Chondrocyte (in vitro differentiated cells): ENCODE data around the gene C19orf81. TPM values are rescaled to one million over a fixed set of nuclear protein-coding genes. Genes with fewer than 3 reads are reported as not detected.
A peak's percentile ranks its signal among the peaks of the same experiment; 100 is the strongest.

ENCODE experiments used
- DNase-seq: peaks from one replicate; pipeline ENCODE4 v3.0.0; 2021; ENCODE audit warnings: mixed read lengths, low spot score
- H3K27ac Mint-ChIP-seq: one replicate; pipeline ENCODE4 v1.8.0; 2021; ENCODE audit warnings: mild to moderate bottlenecking, moderate library complexity, mixed read lengths; ENCODE audit not compliant: unreplicated experiment
- H3K27me3 Mint-ChIP-seq: 2 replicates; pipeline ENCODE4 v1.8.0; 2021; ENCODE audit warnings: low read depth, mixed read lengths
- H3K36me3 Mint-ChIP-seq: 2 replicates; pipeline ENCODE4 v1.8.0; 2021; ENCODE audit warnings: low read depth, mixed read lengths
- H3K4me1 Mint-ChIP-seq: 2 replicates; pipeline ENCODE4 v1.8.0; 2021; ENCODE audit warnings: low read depth, mild to moderate bottlenecking, mixed read lengths
- H3K4me3 Mint-ChIP-seq: one replicate; pipeline ENCODE4 v1.8.0; 2021; ENCODE audit warnings: mild to moderate bottlenecking, moderate library complexity, mixed read lengths; ENCODE audit not compliant: unreplicated experiment
- H3K9me3 Mint-ChIP-seq: 2 replicates; pipeline ENCODE4 v1.8.0; 2021; ENCODE audit warnings: low read depth, mixed read lengths
- total RNA-seq: library from RNA; stranded (reverse); gene quantifications from 3 replicates; pipeline ENCODE4 v1.2.1, GENCODE V29; 2021
- TF ChIP-seq, protein P1 (sequence below): fragments of 200-600 bp; sonication (generic); IDR thresholded peaks from 2 replicates; pipeline ENCODE4 v1.5.0; 2021; ENCODE audit warnings: antibody characterized with exemption, mild to moderate bottlenecking, moderate library complexity

The C19orf81 gene
- total RNA-seq, 1 donor from 2014 or later, result 4.3 TPM

DNA sequence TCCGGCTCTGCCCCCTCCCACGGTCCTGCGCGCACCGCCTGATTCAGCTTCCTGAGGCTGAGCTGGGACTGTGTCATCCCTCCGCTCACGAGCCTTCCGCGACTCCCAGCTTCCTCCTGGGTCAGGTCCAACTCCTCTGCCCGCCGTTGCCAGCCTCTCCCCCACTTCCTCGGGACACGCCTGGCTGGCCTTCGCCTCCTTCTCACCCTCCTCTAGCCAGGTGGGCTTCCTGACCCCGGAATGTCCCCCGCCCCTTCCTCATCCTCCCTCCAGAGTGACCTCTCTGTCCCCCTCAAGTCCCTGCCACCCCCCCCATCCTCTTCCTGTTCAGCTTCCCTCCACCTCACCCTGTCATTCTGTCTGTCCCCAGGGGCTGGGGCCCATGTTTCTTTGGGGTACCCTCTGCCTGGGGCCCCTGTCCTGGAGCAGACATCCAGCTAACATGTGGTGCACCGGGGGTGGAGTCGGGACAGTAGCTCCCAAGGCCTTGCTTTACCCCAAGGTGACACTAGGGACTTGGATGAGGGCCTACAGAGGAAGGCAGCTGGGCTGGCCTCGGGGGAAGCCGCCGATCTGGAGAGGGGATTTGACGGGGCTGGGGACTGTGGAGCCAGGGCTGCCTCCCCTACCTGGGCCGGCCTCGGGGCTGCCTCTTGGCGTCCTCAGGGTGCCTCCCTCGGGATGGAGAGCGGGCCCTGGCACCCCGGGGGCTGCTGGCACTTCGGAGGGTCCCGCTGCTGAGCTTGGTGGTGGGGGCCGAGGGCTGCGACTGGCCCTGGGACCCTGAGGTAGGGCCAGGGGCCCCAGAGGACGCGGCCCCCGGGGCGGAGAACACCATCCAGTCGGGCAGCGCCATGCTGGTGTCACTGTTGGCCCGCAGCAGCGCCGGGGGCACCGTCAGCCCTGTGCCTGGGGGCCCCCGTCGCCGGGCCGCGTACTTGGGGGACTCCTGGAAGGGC, 53.9 kb downstream of the C19orf81 start:
- DNase-seq, result no peak
- TF ChIP-seq, protein P1, sequence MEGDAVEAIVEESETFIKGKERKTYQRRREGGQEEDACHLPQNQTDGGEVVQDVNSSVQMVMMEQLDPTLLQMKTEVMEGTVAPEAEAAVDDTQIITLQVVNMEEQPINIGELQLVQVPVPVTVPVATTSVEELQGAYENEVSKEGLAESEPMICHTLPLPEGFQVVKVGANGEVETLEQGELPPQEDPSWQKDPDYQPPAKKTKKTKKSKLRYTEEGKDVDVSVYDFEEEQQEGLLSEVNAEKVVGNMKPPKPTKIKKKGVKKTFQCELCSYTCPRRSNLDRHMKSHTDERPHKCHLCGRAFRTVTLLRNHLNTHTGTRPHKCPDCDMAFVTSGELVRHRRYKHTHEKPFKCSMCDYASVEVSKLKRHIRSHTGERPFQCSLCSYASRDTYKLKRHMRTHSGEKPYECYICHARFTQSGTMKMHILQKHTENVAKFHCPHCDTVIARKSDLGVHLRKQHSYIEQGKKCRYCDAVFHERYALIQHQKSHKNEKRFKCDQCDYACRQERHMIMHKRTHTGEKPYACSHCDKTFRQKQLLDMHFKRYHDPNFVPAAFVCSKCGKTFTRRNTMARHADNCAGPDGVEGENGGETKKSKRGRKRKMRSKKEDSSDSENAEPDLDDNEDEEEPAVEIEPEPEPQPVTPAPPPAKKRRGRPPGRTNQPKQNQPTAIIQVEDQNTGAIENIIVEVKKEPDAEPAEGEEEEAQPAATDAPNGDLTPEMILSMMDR, result no peak
- Mint-ChIP-seq H3K36me3 (no peaks in the 10 kb centered on the region), H3K27me3 (peaks cover 49% of the 10 kb centered on the region), H3K27ac (no peak overlapping the region), H3K4me1 (no peaks in the 10 kb centered on the region), H3K9me3 (no peaks in the 10 kb centered on the region), H3K4me3 (no peak overlapping the region)

DNA sequence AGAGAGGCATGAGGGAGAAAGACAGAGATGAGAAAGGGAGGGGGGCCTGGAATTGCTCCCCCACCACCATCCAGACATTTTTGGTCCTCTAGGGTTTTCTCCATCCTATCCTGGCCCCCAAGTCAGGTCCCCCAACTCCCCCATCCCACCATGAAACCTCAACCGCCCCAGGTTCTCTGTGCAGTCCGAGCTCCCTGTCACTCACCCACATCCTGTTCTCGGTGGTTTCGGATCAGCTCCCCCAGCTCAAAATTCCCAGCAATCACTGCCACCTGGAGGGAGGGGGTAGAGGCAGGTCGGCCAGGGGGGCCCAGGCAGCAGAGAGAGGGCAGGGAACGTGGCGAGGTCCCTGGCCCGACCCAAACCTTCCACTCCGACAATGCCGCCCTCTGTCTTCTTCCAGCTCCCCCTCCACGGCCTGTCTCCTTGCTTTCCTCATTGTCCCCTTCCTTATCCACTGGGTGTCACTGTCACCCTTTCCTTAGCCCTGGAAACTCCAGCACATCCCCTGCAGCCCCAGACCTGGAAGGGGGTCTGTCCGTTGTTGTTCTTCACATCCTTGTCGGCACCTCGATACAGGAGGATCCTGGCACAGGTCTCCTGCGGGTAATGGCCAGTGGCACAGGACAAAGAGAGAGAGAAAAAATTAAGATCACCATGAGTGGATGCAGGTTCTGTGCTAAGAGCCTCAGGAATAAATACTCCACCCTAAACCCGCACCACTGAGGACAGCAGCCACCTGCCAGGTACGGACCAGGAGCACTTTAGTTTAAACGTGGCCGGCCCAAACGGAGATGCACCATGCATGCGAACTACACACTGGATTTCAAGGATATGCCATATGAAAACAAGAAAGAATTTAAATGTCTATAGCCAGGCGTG, 54.9 kb downstream of the C19orf81 start:
- Mint-ChIP-seq H3K27ac (no peak overlapping the region), H3K27me3 (peaks cover 41% of the 10 kb centered on the region), H3K4me3 (no peak overlapping the region), H3K4me1 (no peaks in the 10 kb centered on the region), H3K9me3 (no peaks in the 10 kb centered on the region), H3K36me3 (no peaks in the 10 kb centered on the region)
- TF ChIP-seq, protein P1, result peak; percentile 47
- DNase-seq, result no peak

DNA sequence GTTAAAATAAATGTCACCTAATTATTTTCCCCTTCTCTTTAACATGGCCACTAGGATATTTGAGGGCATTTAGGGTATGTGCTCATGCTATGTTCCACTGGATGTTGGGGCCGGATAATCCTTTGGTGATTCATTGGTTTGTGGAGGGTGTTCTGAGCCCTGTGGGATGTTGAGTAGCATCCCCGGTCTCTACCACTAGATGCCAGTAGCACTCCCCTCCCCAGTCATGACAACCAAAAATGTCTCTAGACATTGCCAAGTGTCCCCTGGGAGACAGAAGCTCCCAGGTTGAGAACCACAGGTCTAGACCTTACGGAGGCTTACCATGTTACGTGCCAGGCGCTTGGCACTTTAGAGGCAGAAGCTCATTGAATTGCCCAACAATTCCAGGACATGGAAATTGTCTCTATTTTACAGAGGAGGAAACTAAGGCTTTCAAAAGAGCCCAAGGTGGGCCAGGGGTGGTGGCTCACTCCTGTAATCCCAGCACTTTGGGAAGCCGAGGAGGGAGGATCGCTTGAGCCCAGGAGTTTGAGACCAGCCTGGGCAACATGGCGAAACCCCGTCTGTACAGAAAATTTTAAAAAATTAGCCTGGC, 56.3 kb downstream of the C19orf81 start:
- DNase-seq, result no peak
- Mint-ChIP-seq H3K9me3 (no peaks in the 10 kb centered on the region), H3K36me3 (no peaks in the 10 kb centered on the region), H3K27me3 (peaks cover 32% of the 10 kb centered on the region), H3K4me3 (no peak overlapping the region), H3K27ac (no peak overlapping the region), H3K4me1 (no peaks in the 10 kb centered on the region)
- TF ChIP-seq, protein P1, result peak; percentile 78

DNA sequence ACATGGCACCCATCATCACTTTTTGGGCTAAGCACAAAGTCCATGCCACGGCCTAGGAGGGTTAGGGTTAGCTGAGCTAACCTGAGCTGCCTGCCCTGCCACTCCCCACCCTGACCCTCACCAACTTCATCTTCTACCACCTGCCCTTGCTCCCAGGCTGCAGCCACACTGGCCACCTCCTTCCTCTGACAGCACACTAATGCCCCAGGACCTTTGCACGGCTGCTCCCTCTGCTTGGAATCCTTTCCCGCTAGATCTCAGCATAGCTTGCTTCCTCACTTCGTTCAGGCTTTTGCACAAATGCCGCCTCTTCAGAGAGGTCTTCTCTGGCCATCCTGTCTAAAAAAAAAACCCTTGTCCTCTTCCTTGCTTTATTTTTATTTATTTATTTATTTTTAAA, 57.1 kb downstream of the C19orf81 start:
- no peaks in the 10 kb centered on the region for H3K36me3 Mint-ChIP-seq
- no peak for DNase-seq
- H3K4me1 Mint-ChIP-seq, result no peaks in the 10 kb centered on the region
- no peak overlapping the region for H3K27ac Mint-ChIP-seq
- H3K27me3 Mint-ChIP-seq, result peaks cover 36% of the 10 kb centered on the region
- no peaks in the 10 kb centered on the region for H3K9me3 Mint-ChIP-seq
- TF ChIP-seq, protein P1, result no peak
- H3K4me3 Mint-ChIP-seq, result no peak overlapping the region
